PC-3 (cell line): ENCODE measurements around the gene GPR152. TPM values are rescaled to one million over a fixed set of nuclear protein-coding genes. Genes with fewer than 3 reads are reported as not detected.

Source experiments
- ATAC-seq: fragments of 200-7000 bp; cut with Tn5 transposase; 2 replicates; pipeline ENCODE4 v1.9.1; 2020; ENCODE audit warnings: mild to moderate bottlenecking, moderate library complexity
- Bru-seq: library from RNA; stranded (reverse); fragments of 400-500 nt; gene quantifications from one replicate; lab custom pipeline; 2021; lab: Mats Ljungman, UMichigan
- BruChase-seq, 2 experiments: library from RNA; stranded (reverse); fragments of 400-500 nt; gene quantifications; one replicate each; lab custom pipeline; 2021; lab: Mats Ljungman, UMichigan
- BruUV-seq: library from RNA; stranded (reverse); fragments of 400-500 nt; replicated peaks from 2 replicates; lab custom pipeline; 2021; lab: Mats Ljungman, UMichigan
- CTCF ChIA-PET: fragments of 300-600 bp; sonication (Branson Sonifier 250); formaldehyde crosslinking; loops from one replicate; lab custom pipeline; 2022; ENCODE audit warnings: antibody characterized with exemption; lab: Charles Lee
- POLR2A ChIA-PET: fragments of 300-600 bp; sonication (Branson Sonifier 250); formaldehyde crosslinking; loops from one replicate; lab custom pipeline; 2022; ENCODE audit warnings: antibody characterized with exemption; ENCODE audit not compliant: unreplicated experiment; lab: Charles Lee
- DNase-seq: peaks from one replicate; pipeline ENCODE4 v3.0.0-alpha.2; 2015
- H2AFZ ChIP-seq: fragments of 300-600 bp; sonication (generic); 2 replicates; pipeline ENCODE4 v1.6.0; 2016; ENCODE audit warnings: antibody characterized with exemption, low read length
- H3F3A ChIP-seq: fragments of 300-600 bp; sonication (generic); one replicate; pipeline ENCODE4 v1.6.0; 2017; ENCODE audit warnings: antibody characterized with exemption, low read length, control low read depth, mild to moderate bottlenecking; ENCODE audit not compliant: unreplicated experiment
- H3K27ac ChIP-seq: fragments of 300-600 bp; sonication (generic); 2 replicates; pipeline ENCODE4 v1.5.1; 2016; ENCODE audit warnings: mild to moderate bottlenecking, low read length
- H3K27me3 ChIP-seq: fragments of 300-600 bp; sonication (generic); 2 replicates; pipeline ENCODE4 v1.6.1; 2016; ENCODE audit warnings: low read length, mixed read lengths
- H3K36me3 ChIP-seq: fragments of 300-600 bp; sonication (generic); 2 replicates; pipeline ENCODE4 v1.6.1; 2016; ENCODE audit warnings: low read depth, mixed run types, low read length, mixed read lengths
- H3K4me1 ChIP-seq: fragments of 300-600 bp; sonication (generic); 2 replicates; pipeline ENCODE4 v1.5.1; 2016; ENCODE audit warnings: low read length; ENCODE audit not compliant: insufficient read depth
- H3K4me2 ChIP-seq: fragments of 300-600 bp; sonication (generic); 2 replicates; pipeline ENCODE4 v1.6.0; 2016; ENCODE audit warnings: low read length
- H3K4me3 ChIP-seq: fragments of 300-600 bp; sonication (generic); 2 replicates; pipeline ENCODE4 v1.5.1; 2016; ENCODE audit warnings: mild to moderate bottlenecking, low read length, mixed read lengths
- H3K79me2 ChIP-seq: fragments of 300-600 bp; sonication (generic); 2 replicates; pipeline ENCODE4 v1.6.1; 2017; ENCODE audit warnings: low read length, mixed read lengths
- H3K9ac ChIP-seq: fragments of 300-600 bp; sonication (generic); 2 replicates; pipeline ENCODE4 v1.6.0; 2016; ENCODE audit warnings: mild to moderate bottlenecking, low read length
- H3K9me2 ChIP-seq: fragments of 300-600 bp; sonication (generic); replicated peaks from 2 replicates; pipeline ENCODE4 v1.6.1; 2016; ENCODE audit warnings: mixed run types, low read length, mixed read lengths
- H3K9me3 ChIP-seq: fragments of 300-600 bp; sonication (generic); 2 replicates; pipeline ENCODE4 v1.6.1; 2016; ENCODE audit warnings: low read length, mixed read lengths
- H4K20me1 ChIP-seq: fragments of 300-600 bp; sonication (generic); 2 replicates; pipeline ENCODE4 v1.6.1; 2016; ENCODE audit warnings: low read length, mixed read lengths
- CTCF ChIP-seq: fragments of 300-600 bp; sonication (generic); conservative IDR thresholded peaks from 2 replicates; pipeline ENCODE4 v1.5.1; 2017; ENCODE audit warnings: antibody characterized with exemption, low read depth, mild to moderate bottlenecking, low read length
- EZH2 ChIP-seq: fragments of 300-600 bp; sonication (generic); IDR thresholded peaks from one replicate; pipeline ENCODE4 v1.6.1; 2017; ENCODE audit warnings: antibody characterized with exemption, mild to moderate bottlenecking, low read length; ENCODE audit not compliant: unreplicated experiment
- EZH2phosphoT487 ChIP-seq: fragments of 300-600 bp; sonication (generic); IDR thresholded peaks from 2 replicates; pipeline ENCODE4 v1.6.1; 2018; ENCODE audit warnings: mild to moderate bottlenecking, antibody characterized with exemption, low read length, borderline replicate concordance
- intact Hi-C: fragments of 100-400 bp; cut with micrococcal nuclease; formaldehyde crosslinking; loops from 2 replicates; pipeline ENCODE4 v1.9.0; 2023
- long read RNA-seq: library from polyadenylated mRNA; unstranded; transcript quantifications from one replicate; pipeline ENCODE4 v2.0.0, GENCODE V29; 2021; ENCODE audit not compliant: unreplicated experiment
- total RNA-seq: library from RNA; depleted of rRNA; stranded (reverse); fragments of >200 nt; gene quantifications from 2 replicates; pipeline ENCODE4 v1.2.3, GENCODE V29; 2014; rRNA removed

The GPR152 gene
- total RNA-seq: not detected in 2 replicates
- not detected for Bru-seq, nascent RNA
- BruChase-seq, experiment 1, labeled RNA remaining after a 6-hour chase: not detected
- BruChase-seq, experiment 2, labeled RNA remaining after a 2-hour chase: percentile 26 among the genes with signal in this experiment
- long read RNA-seq, partial matches to known transcripts: 0 of 1 reads
- long read RNA-seq, other reads (novel, unspliced or antisense): 0 of 1 reads

GRCh38 chr11:67452141-67452952 is at the start of gene GPR152:
Gene GPR152 (minus strand): TSS chr11:67452729. CDS start chr11:67452724, 5 bp downstream.
- no peaks in the 10 kb centered on the region for H3K9me2 ChIP-seq
- ATAC-seq (no peak; the same call in 1 of the 2 replicates), DNase-seq (no peak)
- intact Hi-C loops: no loop called here
- H3K36me3 ChIP-seq: no peaks in the 10 kb centered on the region
- TF ChIP-seq CTCF (no peak), EZH2phosphoT487 (no peak), EZH2 (no peak)
- no peaks in the 10 kb centered on the region for H4K20me1 ChIP-seq
- no peak within 1 kb of the TSS for H3K27ac ChIP-seq
- H3K27me3 ChIP-seq: no peaks in the 10 kb centered on the region
- no TSS peak for BruUV-seq
- ChIA-PET POLR2A (no interaction called here), CTCF (no interaction called here)
- no peak within 1 kb of the TSS for H3K4me2 ChIP-seq
- no peaks in the 10 kb centered on the region for H3F3A ChIP-seq
- H3K4me3 ChIP-seq: no peak within 1 kb of the TSS
- no peak within 1 kb of the TSS for H2AFZ ChIP-seq
- H3K4me1 ChIP-seq: no peaks in the 10 kb centered on the region
- H3K9ac ChIP-seq: no peak within 1 kb of the TSS
- H3K9me3 ChIP-seq: no peaks in the 10 kb centered on the region
- H3K79me2 ChIP-seq: no peaks in the 10 kb centered on the region

DNA sequence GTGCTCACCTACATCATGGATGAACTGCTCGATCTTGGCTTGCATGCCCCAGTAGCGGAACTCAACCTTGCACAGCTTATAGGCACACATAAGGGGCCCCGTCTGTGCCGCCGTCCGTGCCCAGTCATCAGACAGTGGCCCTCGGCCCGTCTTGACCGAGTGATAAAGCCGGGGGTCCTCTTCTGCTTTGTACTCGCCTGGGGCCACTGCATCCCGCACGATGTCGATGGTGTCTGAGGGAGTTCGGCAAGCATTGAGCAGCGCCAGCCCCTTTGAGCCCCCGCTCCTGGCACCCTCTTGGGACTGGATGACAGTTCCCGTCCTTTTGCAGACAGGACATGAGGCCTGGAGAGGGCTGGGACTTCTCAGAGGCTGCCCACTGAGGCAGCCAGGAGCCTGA is 49.3 kb upstream of the GPR152 start:
- TF ChIP-seq EZH2phosphoT487 (no peak), CTCF (no peak), EZH2 (no peak)
- no peak overlapping the region for H3K9ac ChIP-seq
- BruUV-seq: no TSS peak
- no peak overlapping the region for H2AFZ ChIP-seq
- ChIA-PET CTCF (no interaction called here), POLR2A (interaction anchor here (0.6 kb wide), 1 partner anchor 100 kb away, joined by 3 read pairs; the partner anchor contains the start of gene PPP1CA)
- H3K4me2 ChIP-seq: no peak overlapping the region
- no peak overlapping the region for H3K4me3 ChIP-seq
- no peaks in the 10 kb centered on the region for H3K36me3 ChIP-seq
- no peak for DNase-seq
- ATAC-seq: no peak
- no peaks in the 10 kb centered on the region for H3K9me3 ChIP-seq
- no peaks in the 10 kb centered on the region for H3F3A ChIP-seq
- no peaks in the 10 kb centered on the region for H3K27me3 ChIP-seq
- intact Hi-C loops: no loop called here
- H3K9me2 ChIP-seq: no peaks in the 10 kb centered on the region
- peaks cover 21% of the 10 kb centered on the region for H3K4me1 ChIP-seq
- no peak overlapping the region for H3K27ac ChIP-seq
- H4K20me1 ChIP-seq: peaks cover 4% of the 10 kb centered on the region; the same call in 1 of the 2 replicates
- peaks cover 24% of the 10 kb centered on the region for H3K79me2 ChIP-seq
